Astrocyte (in vitro differentiated cells and primary cell): ENCODE data around the gene CLCNKA.

Experiments used
- CTCF ChIP-seq: IDR thresholded peaks from 2 replicates; pipeline ENCODE4 v1.5.1; 2011; ENCODE audit warnings: low read depth, mild to moderate bottlenecking, inconsistent platforms, low read length, moderate library complexity; ENCODE audit not compliant: insufficient read depth
- EZH2 ChIP-seq: IDR thresholded peaks from 2 replicates; pipeline ENCODE4 v1.6.1; 2012; ENCODE audit warnings: mild to moderate bottlenecking, low read length, inconsistent platforms; ENCODE audit not compliant: insufficient read depth

DNA sequence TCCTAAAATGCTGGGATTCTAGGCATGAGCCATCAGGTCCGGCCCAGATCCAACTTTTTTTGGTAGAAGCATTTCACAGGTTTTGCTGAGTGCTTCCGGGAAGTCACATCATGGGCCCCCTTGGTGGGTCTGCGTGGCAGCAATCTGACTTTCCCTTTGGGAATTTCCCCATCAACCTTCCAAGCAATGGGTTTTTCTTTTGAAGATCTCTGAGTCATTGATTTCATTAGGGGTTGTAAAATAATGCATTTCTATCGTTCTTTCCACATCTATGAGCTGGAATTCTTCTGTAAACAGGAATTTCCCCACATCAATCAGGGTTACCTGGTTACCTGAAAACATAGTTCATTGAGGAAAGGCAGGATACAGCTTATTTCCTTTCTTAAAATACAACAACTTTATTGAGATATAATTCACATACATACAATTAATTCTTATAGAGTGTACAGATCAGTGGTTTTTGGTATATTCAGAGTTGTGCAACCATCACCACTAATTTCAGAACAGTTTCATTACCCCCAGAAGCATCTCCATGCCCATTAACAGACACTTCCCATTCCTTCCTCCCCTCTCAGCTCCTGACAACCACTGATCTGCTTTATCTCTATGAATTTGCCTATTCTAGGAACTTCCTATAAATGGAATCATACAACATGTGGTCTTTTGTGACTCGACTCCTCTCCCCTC lies 36.1 kb upstream of the CLCNKA start:
- TF ChIP-seq CTCF (no peak), EZH2 (no peak)
